ENCODE measurements around the gene LARP1.
A peak's percentile ranks its signal among the peaks of the same experiment; 100 is the strongest.

- no peak for TF ChIP-seq NRF1 (conservative IDR thresholded peaks at IDR 0.05; ENCODE audit: low read depth, low read length)
- TF ChIP-seq RBBP5 (conservative IDR thresholded peaks at IDR 0.05): no peak
- TF ChIP-seq IKZF2 (IDR thresholded peaks at IDR 0.05): no peak
- TF ChIP-seq SUZ12 (IDR thresholded peaks at IDR 0.05; ENCODE audit: unreplicated experiment): no peak
- peak; percentile 58 for TF ChIP-seq POLR2A (IDR thresholded peaks at IDR 0.05; ENCODE audit: low read depth, low read length)
- TF ChIP-seq CTCF (IDR thresholded peaks at IDR 0.05 in 2 of 3, conservative IDR thresholded peaks at IDR 0.05 in 1 of 3; ENCODE audit: control insufficient read depth in 2 of 3, extremely low read depth in 1 of 3, insufficient read depth in 1 of 3, low read depth in 3 of 3, low read length in 3 of 3): no peak
- TF ChIP-seq RCOR1 (conservative IDR thresholded peaks at IDR 0.05; ENCODE audit: low read depth, low read length): no peak
- no peak for TF ChIP-seq SMAD5 (IDR thresholded peaks at IDR 0.05; ENCODE audit: low read depth)
- no peak for TF ChIP-seq SP1 (IDR thresholded peaks at IDR 0.05; ENCODE audit: low read depth, low read length)
Observed at GRCh38 chr5:154756009-154756867, 1.1 kb downstream of the LARP1 start.

Data from GM12878 (cell line).